SK-N-SH (cell line): ENCODE data around the gene CEP19. TPM values are rescaled to one million over a fixed set of nuclear protein-coding genes. Genes with fewer than 3 reads are reported as not detected.

ENCODE experiments used
- CTCF ChIA-PET: fragments of 300-600, 350-600 bp; formaldehyde crosslinking; extraction: SDS; loops from one replicate; lab custom pipeline; 2021; lab: Yijun Ruan, JAX
- POLR2A ChIA-PET: fragments of 350-600 bp; sonication (Branson Sonifier 250); formaldehyde crosslinking; extraction: SDS; loops from one replicate; lab custom pipeline; 2020; ENCODE audit warnings: antibody characterized with exemption, inconsistent platforms; lab: Yijun Ruan, JAX
- DNase-seq: peaks from one replicate; pipeline ENCODE4 v3.0.0; 2012
- H2AFZ ChIP-seq: fragments of 200-600 bp; sonication (generic); 2 replicates; pipeline ENCODE4 v1.8.1; 2016; ENCODE audit warnings: antibody characterized with exemption, mild to moderate bottlenecking, low read depth
- H3F3A ChIP-seq: fragments of 200-600 bp; sonication (generic); replicated peaks from 2 replicates; pipeline ENCODE3; 2016; ENCODE audit warnings: antibody characterized with exemption, mild to moderate bottlenecking; ENCODE audit not compliant: insufficient read depth
- H3K27ac ChIP-seq, 2 experiments: fragments of 200-500 bp in 1 of 2; fragments of 200-600 bp in 1 of 2; sonication (Bioruptor generic) in 1 of 2; sonication (generic), shearing (Covaris generic) in 1 of 2; 2 replicates each; pipeline versions ENCODE4 v1.5.1 to v1.6.1; 2014 to 2016; ENCODE audit warnings: low read depth in 2 of 2, inconsistent platforms in 1 of 2, low read length in 1 of 2, mild to moderate bottlenecking in 1 of 2, mixed read lengths in 1 of 2
- H3K27me3 ChIP-seq: fragments of 200-600 bp; sonication (generic), shearing (Covaris generic); 2 replicates; pipeline ENCODE4 v1.6.1; 2016; ENCODE audit warnings: mixed run types; ENCODE audit not compliant: insufficient read depth
- H3K36me3 ChIP-seq, 2 experiments: fragments of 200-500 bp in 1 of 2; fragments of 200-600 bp in 1 of 2; sonication (Bioruptor generic) in 1 of 2; sonication (generic) in 1 of 2; replicated peaks in 1 of 2; 2 replicates each; pipeline versions ENCODE3 to v1.5.1; 2014 to 2016; ENCODE audit warnings: low read length in 1 of 2, mild to moderate bottlenecking in 1 of 2; ENCODE audit not compliant: insufficient read depth in 2 of 2, control insufficient read depth in 1 of 2
- H3K4me1 ChIP-seq, 2 experiments: fragments of 200-500 bp in 1 of 2; fragments of 200-600 bp in 1 of 2; sonication (Bioruptor generic) in 1 of 2; sonication (generic), shearing (Covaris generic) in 1 of 2; 2 replicates each; pipeline versions ENCODE4 v1.5.1 to v1.6.1; 2014 to 2016; ENCODE audit warnings: low read depth in 1 of 2, low read length in 1 of 2, mixed run types in 1 of 2; ENCODE audit not compliant: insufficient read depth in 2 of 2, control insufficient read depth in 1 of 2
- H3K4me2 ChIP-seq: fragments of 200-600 bp; sonication (generic), shearing (Covaris generic); 2 replicates; pipeline ENCODE4 v1.6.1; 2017; ENCODE audit warnings: mixed run types
- H3K4me3 ChIP-seq, 2 experiments: fragments of 200-500 bp in 1 of 2; fragments of 200-600 bp in 1 of 2; sonication (Bioruptor generic) in 1 of 2; sonication (generic), shearing (Covaris generic) in 1 of 2; 2 replicates each; pipeline versions ENCODE4 v1.5.1 to v1.8.1; 2014 to 2016; ENCODE audit warnings: low read depth in 2 of 2, inconsistent platforms in 1 of 2, low read length in 1 of 2, mild to moderate bottlenecking in 1 of 2, mixed read lengths in 1 of 2, moderate library complexity in 1 of 2
- H3K79me2 ChIP-seq: fragments of 200-600 bp; sonication (generic); 2 replicates; pipeline ENCODE4 v1.8.1; 2017; ENCODE audit warnings: mild to moderate bottlenecking; ENCODE audit not compliant: insufficient read depth
- H3K9ac ChIP-seq: fragments of 200-600 bp; sonication (generic); 2 replicates; pipeline ENCODE4 v1.6.1; 2017; ENCODE audit warnings: mixed run types
- H3K9me2 ChIP-seq: fragments of 200-600 bp; sonication (generic); 2 replicates; pipeline ENCODE4 v1.6.1; 2017; ENCODE audit warnings: mixed run types
- H3K9me3 ChIP-seq: fragments of 200-600 bp; sonication (generic); 2 replicates; pipeline ENCODE4 v1.6.1; 2017; ENCODE audit warnings: mixed run types, mild to moderate bottlenecking, moderate library complexity
- H4K20me1 ChIP-seq: fragments of 200-600 bp; sonication (generic); 2 replicates; pipeline ENCODE4 v1.6.1; 2017; ENCODE audit warnings: mild to moderate bottlenecking, mixed run types; ENCODE audit not compliant: insufficient read depth
- EP300 ChIP-seq, 2 experiments: IDR thresholded peaks; 2 replicates each; pipeline versions ENCODE4 v1.4.0 to v1.6.1; 2012; ENCODE audit warnings: borderline replicate concordance in 1 of 2, low read depth in 1 of 2, low read length in 1 of 2
- EZH2phosphoT487 ChIP-seq: fragments of 200-600 bp; sonication (generic); IDR thresholded peaks from 2 replicates; pipeline ENCODE4 v1.6.1; 2017; ENCODE audit warnings: low read depth, mixed run types, mild to moderate bottlenecking, antibody characterized with exemption, moderate library complexity, borderline replicate concordance
- FOXM1 ChIP-seq: IDR thresholded peaks from 2 replicates; pipeline ENCODE4 v1.4.0; 2012; ENCODE audit warnings: low read depth, mild to moderate bottlenecking
- GATA2 ChIP-seq: sonication (generic); formaldehyde crosslinking; IDR thresholded peaks from 2 replicates; pipeline ENCODE4 v1.5.0; 2020; ENCODE audit warnings: mild to moderate bottlenecking, missing genetic modification reagents
- MEF2A ChIP-seq: IDR thresholded peaks from 2 replicates; pipeline ENCODE4 v1.4.0; 2012; ENCODE audit warnings: low read depth, borderline replicate concordance
- MXI1 ChIP-seq: IDR thresholded peaks from 2 replicates; pipeline ENCODE4 v1.6.1; 2012; ENCODE audit warnings: mild to moderate bottlenecking, low read depth, low read length, improper control_type of control experiment
- NFIC ChIP-seq: IDR thresholded peaks from 2 replicates; pipeline ENCODE4 v1.4.0; 2012; ENCODE audit warnings: borderline replicate concordance
- POLR2AphosphoS5 ChIP-seq: IDR thresholded peaks from 2 replicates; pipeline ENCODE4 v1.6.1; 2012; ENCODE audit warnings: low read depth, low read length
- RAD21 ChIP-seq: IDR thresholded peaks from 2 replicates; pipeline ENCODE4 v1.6.1; 2012; ENCODE audit warnings: mild to moderate bottlenecking, low read length
- RFX5 ChIP-seq: IDR thresholded peaks from 2 replicates; pipeline ENCODE4 v1.6.1; 2012; ENCODE audit warnings: mild to moderate bottlenecking, improper control_type of control experiment, low read length
- RXRA ChIP-seq: IDR thresholded peaks from 2 replicates; pipeline ENCODE4 v1.4.0; 2012; ENCODE audit warnings: low read depth, mild to moderate bottlenecking, borderline replicate concordance
- SIN3A ChIP-seq: IDR thresholded peaks from 2 replicates; pipeline ENCODE4 v1.6.1; 2012; ENCODE audit warnings: low read depth, mild to moderate bottlenecking, low read length, moderate library complexity, borderline replicate concordance
- TAF1 ChIP-seq: IDR thresholded peaks from 2 replicates; pipeline ENCODE4 v1.6.1; 2012; ENCODE audit warnings: low read depth, mild to moderate bottlenecking, low read length, moderate library complexity, borderline replicate concordance
- YY1 ChIP-seq: IDR thresholded peaks from 2 replicates; pipeline ENCODE4 v1.4.0; 2012; ENCODE audit warnings: low read depth, mild to moderate bottlenecking
- WGBS: methylation state at CpG from one replicate; pipeline ENCODE4 v1.1.6; 2017; ENCODE audit warnings: low lambda C conversion rate; 5-methylcytosine and 5-hydroxymethylcytosine counted together
- polyA plus RNA-seq, 3 experiments: library from polyadenylated mRNA; depleted of rRNA; stranded (reverse); fragments of >200 nt; gene quantifications; 2 replicates each; pipeline ENCODE4 v1.2.3, GENCODE V29; 2012
- TF ChIP-seq, protein P1 (sequence below): fragments of 200-600 bp; sonication (generic); IDR thresholded peaks from 2 replicates; pipeline ENCODE4 v1.6.1; 2017; ENCODE audit warnings: antibody characterized with exemption, mild to moderate bottlenecking, moderate library complexity
- TF ChIP-seq, protein P2 (sequence below): IDR thresholded peaks from 2 replicates; pipeline ENCODE4 v1.6.1; 2012; ENCODE audit warnings: mild to moderate bottlenecking, low read depth, low read length, moderate library complexity
- TF ChIP-seq, protein P3 (sequence below): fragments of 150-350 bp; IDR thresholded peaks from 2 replicates; pipeline ENCODE4 v1.6.1; 2017; ENCODE audit warnings: antibody characterized with exemption, low read length, low read depth, borderline replicate concordance
- TF ChIP-seq, protein P4 (sequence below): IDR thresholded peaks from 2 replicates; pipeline ENCODE4; 2012

Gene CEP19
- polyA plus RNA-seq, 1 of the 3 experiments (the other 2 are of a cell fraction): 2.6 TPM

DNA sequence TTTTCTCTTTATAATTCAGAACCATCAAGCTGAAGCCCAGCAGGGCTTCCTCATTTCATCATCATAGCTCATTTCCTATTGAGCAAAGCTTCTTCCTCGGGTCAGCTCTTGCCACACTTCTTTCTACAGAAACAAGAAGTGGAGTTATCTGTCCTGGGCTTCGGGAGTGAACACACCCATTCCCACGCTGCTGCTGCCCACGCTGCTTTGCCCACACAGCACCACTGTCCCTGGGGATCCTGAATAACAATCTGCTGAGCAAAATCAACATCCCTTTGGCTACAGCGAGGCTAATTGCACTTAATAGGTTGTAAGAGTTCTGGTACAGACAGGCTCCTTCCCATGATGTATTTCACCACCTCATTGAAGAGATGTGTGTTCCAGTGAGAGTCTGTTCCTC lies 23.7 kb downstream of the CEP19 start (continued):
- TF ChIP-seq, protein P1, sequence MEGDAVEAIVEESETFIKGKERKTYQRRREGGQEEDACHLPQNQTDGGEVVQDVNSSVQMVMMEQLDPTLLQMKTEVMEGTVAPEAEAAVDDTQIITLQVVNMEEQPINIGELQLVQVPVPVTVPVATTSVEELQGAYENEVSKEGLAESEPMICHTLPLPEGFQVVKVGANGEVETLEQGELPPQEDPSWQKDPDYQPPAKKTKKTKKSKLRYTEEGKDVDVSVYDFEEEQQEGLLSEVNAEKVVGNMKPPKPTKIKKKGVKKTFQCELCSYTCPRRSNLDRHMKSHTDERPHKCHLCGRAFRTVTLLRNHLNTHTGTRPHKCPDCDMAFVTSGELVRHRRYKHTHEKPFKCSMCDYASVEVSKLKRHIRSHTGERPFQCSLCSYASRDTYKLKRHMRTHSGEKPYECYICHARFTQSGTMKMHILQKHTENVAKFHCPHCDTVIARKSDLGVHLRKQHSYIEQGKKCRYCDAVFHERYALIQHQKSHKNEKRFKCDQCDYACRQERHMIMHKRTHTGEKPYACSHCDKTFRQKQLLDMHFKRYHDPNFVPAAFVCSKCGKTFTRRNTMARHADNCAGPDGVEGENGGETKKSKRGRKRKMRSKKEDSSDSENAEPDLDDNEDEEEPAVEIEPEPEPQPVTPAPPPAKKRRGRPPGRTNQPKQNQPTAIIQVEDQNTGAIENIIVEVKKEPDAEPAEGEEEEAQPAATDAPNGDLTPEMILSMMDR: no peak
- TF ChIP-seq FOXM1 (no peak), TAF1 (no peak), MEF2A (no peak)
- TF ChIP-seq, all 33 proteins: peak for 0

DNA sequence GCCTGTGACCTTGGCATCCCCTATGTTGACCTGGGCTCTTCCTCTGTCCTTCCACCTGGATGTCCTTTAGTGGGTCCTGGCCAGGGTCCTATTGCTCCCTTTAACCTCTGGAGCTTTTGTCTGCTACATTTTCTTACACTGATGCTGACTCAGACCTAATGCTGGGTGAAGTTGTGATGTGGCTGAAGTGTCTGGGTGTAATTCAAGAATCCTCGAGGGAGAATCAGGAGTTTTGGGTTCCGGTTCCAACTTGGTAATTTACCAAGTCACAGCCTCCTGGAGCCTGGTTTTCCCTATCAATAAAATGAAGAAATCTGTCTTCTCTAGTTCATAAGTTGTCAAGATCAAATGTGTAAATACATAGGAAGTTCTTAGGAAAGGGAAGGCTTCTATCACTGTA lies 25.6 kb downstream of the CEP19 start:
- WGBS: 67% methylated on average over 2 of the region's 2 CpGs
- POLR2A ChIA-PET: no interaction called here
- no peak for DNase-seq

More for the DNA sequence above, 25.6 kb downstream of the CEP19 start:
- Histone ChIP-seq H3K9me3 (no peaks in the 10 kb centered on the region), H3K4me3 (no peak overlapping the region), H3K4me2 (no peak overlapping the region), H4K20me1 (no peaks in the 10 kb centered on the region), H3K36me3 (no peaks in the 10 kb centered on the region), H3K9ac (no peak overlapping the region), H3K27me3 (no peaks in the 10 kb centered on the region), H3F3A (no peaks in the 10 kb centered on the region), H3K9me2 (no peaks in the 10 kb centered on the region), H2AFZ (no peak overlapping the region), H3K79me2 (no peaks in the 10 kb centered on the region), H3K4me1 (peaks cover 0 to 6% of the 10 kb centered on the region in 2 experiments; a peak in 2 of 4 replicates), H3K27ac (no peak overlapping the region)
- CTCF ChIA-PET: interaction anchor here (2.3 to 5.2 kb wide), 6 partner anchors 10 to 158 kb away, joined by 7 to 54 read pairs (median 15); no protein-coding TSS in a partner anchor
- TF ChIP-seq NFIC (no peak), EP300 (IDR thresholded peaks at IDR 0.05; ENCODE audit: borderline replicate concordance in 1 of 2, low read depth in 1 of 2, low read length in 1 of 2) (no peak), RXRA (no peak), POLR2AphosphoS5 (no peak), EZH2phosphoT487 (no peak), MXI1 (no peak), TAF1 (no peak), YY1 (no peak), RAD21 (no peak), SIN3A (no peak), GATA2 (no peak), RFX5 (no peak)
- TF ChIP-seq, protein P2, sequence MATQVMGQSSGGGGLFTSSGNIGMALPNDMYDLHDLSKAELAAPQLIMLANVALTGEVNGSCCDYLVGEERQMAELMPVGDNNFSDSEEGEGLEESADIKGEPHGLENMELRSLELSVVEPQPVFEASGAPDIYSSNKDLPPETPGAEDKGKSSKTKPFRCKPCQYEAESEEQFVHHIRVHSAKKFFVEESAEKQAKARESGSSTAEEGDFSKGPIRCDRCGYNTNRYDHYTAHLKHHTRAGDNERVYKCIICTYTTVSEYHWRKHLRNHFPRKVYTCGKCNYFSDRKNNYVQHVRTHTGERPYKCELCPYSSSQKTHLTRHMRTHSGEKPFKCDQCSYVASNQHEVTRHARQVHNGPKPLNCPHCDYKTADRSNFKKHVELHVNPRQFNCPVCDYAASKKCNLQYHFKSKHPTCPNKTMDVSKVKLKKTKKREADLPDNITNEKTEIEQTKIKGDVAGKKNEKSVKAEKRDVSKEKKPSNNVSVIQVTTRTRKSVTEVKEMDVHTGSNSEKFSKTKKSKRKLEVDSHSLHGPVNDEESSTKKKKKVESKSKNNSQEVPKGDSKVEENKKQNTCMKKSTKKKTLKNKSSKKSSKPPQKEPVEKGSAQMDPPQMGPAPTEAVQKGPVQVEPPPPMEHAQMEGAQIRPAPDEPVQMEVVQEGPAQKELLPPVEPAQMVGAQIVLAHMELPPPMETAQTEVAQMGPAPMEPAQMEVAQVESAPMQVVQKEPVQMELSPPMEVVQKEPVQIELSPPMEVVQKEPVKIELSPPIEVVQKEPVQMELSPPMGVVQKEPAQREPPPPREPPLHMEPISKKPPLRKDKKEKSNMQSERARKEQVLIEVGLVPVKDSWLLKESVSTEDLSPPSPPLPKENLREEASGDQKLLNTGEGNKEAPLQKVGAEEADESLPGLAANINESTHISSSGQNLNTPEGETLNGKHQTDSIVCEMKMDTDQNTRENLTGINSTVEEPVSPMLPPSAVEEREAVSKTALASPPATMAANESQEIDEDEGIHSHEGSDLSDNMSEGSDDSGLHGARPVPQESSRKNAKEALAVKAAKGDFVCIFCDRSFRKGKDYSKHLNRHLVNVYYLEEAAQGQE: no peak
- TF ChIP-seq, protein P3, sequence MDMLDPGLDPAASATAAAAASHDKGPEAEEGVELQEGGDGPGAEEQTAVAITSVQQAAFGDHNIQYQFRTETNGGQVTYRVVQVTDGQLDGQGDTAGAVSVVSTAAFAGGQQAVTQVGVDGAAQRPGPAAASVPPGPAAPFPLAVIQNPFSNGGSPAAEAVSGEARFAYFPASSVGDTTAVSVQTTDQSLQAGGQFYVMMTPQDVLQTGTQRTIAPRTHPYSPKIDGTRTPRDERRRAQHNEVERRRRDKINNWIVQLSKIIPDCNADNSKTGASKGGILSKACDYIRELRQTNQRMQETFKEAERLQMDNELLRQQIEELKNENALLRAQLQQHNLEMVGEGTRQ: no peak
- TF ChIP-seq, protein P1: no peak
- TF ChIP-seq, protein P4, sequence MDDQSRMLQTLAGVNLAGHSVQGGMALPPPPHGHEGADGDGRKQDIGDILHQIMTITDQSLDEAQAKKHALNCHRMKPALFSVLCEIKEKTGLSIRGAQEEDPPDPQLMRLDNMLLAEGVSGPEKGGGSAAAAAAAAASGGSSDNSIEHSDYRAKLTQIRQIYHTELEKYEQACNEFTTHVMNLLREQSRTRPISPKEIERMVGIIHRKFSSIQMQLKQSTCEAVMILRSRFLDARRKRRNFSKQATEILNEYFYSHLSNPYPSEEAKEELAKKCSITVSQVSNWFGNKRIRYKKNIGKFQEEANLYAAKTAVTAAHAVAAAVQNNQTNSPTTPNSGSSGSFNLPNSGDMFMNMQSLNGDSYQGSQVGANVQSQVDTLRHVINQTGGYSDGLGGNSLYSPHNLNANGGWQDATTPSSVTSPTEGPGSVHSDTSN: no peak
